A549 (cell line): Measurements from ENCODE around the gene TBC1D16. TPM values are rescaled to one million over a fixed set of nuclear protein-coding genes. Genes with fewer than 3 reads are reported as not detected.

Experiments used
- ATAC-seq, 2 experiments: fragments of 200-7000 bp in 1 of 2; fragments of >200 bp in 1 of 2; cut with Nextera tagmentation in 1 of 2; cut with Tn5 transposase in 1 of 2; 3 replicates each; pipeline versions ENCODE4 v1.8.0 to v1.9.1; 2018 to 2020; ENCODE audit warnings: mild to moderate bottlenecking in 1 of 2, moderate library complexity in 1 of 2
- CTCF ChIA-PET: fragments of 300-600 bp; sonication (Branson Sonifier 250); formaldehyde crosslinking; extraction: SDS; loops from one replicate; lab custom pipeline; 2021; ENCODE audit warnings: antibody characterized with exemption, inconsistent platforms; lab: Yijun Ruan, JAX
- POLR2A ChIA-PET: fragments of 350-600 bp; formaldehyde crosslinking; extraction: SDS; loops from one replicate; lab custom pipeline; 2021; ENCODE audit warnings: antibody characterized with exemption, inconsistent platforms; lab: Yijun Ruan, JAX
- DNase-seq, 2 experiments: peaks; one replicate each; pipeline versions ENCODE4 v3.0.0 to v3.0.0-alpha.2; 2011 to 2016; ENCODE audit warnings: low read depth in 1 of 2, low spot score in 1 of 2
- FAIRE-seq: peaks from 2 replicates; lab custom pipeline; 2011; peaks lifted over from hg19 to GRCh38; lab: Jason Lieb, UNC
- H3K27ac ChIP-seq, 2 experiments: fragments of >200 bp; sonication (Bioruptor Twin); formaldehyde crosslinking; 3 replicates each; pipeline ENCODE4 v1.5.1; 2016 to 2017
- H3K4me1 ChIP-seq: fragments of >200 bp; sonication (Bioruptor Twin); formaldehyde crosslinking; 3 replicates; pipeline ENCODE4 v1.6.1; 2016
- H3K4me2 ChIP-seq: fragments of >200 bp; sonication (Bioruptor Twin); formaldehyde crosslinking; 3 replicates; pipeline ENCODE4 v1.6.1; 2016
- H3K4me3 ChIP-seq: fragments of >200 bp; sonication (Bioruptor Twin); formaldehyde crosslinking; 3 replicates; pipeline ENCODE4 v1.5.1; 2016
- H3K9me3 ChIP-seq: fragments of >200 bp; sonication (Bioruptor Twin); formaldehyde crosslinking; 3 replicates; pipeline ENCODE4 v1.6.1; 2016
- BHLHE40 ChIP-seq: IDR thresholded peaks from 2 replicates; pipeline ENCODE4 v1.6.1; 2012; ENCODE audit warnings: low read depth, low read length, inconsistent platforms
- CHD4 ChIP-seq: fragments of 200-600 bp; sonication (generic); IDR thresholded peaks from 2 replicates; pipeline ENCODE4 v1.6.1; 2016; ENCODE audit warnings: antibody characterized with exemption, mild to moderate bottlenecking, borderline replicate concordance
- EHF ChIP-seq: fragments of 250-450 bp; sonication (Bioruptor Pico); IDR thresholded peaks from 2 replicates; pipeline ENCODE4 v1.5.0; 2020; ENCODE audit warnings: mild to moderate bottlenecking
- EHMT2 ChIP-seq: fragments of 200-600 bp; sonication (generic); IDR thresholded peaks from 2 replicates; pipeline ENCODE4 v1.6.1; 2016; ENCODE audit warnings: antibody characterized with exemption, low read depth, mild to moderate bottlenecking, moderate library complexity
- HOXA7 ChIP-seq: fragments of 250-450 bp; sonication (Bioruptor Pico); IDR thresholded peaks from 2 replicates; pipeline ENCODE4 v1.5.0; 2020; ENCODE audit warnings: mild to moderate bottlenecking, moderate library complexity
- HOXB13 ChIP-seq: fragments of 250-450 bp; sonication (Bioruptor Pico); IDR thresholded peaks from 2 replicates; pipeline ENCODE4 v1.5.0; 2020; ENCODE audit warnings: low read depth, mild to moderate bottlenecking, moderate library complexity
- HOXB5 ChIP-seq: fragments of 250-450 bp; sonication (Bioruptor Pico); IDR thresholded peaks from 2 replicates; pipeline ENCODE4 v1.5.0; 2020; ENCODE audit warnings: mild to moderate bottlenecking, moderate library complexity
- JUN ChIP-seq, 2 experiments: fragments of >200 bp; sonication (Bioruptor Twin); formaldehyde crosslinking; IDR thresholded peaks; 2 replicates in 1 of 2; 3 replicates in 1 of 2; pipeline ENCODE4 v1.6.1; 2016 to 2017
- KDM5A ChIP-seq: fragments of 200-600 bp; sonication (generic); IDR thresholded peaks from 2 replicates; pipeline ENCODE4 v1.6.1; 2016; ENCODE audit warnings: antibody characterized with exemption, mild to moderate bottlenecking
- MAFK ChIP-seq: fragments of 450-650 bp; IDR thresholded peaks from 2 replicates; pipeline ENCODE4 v1.6.1; 2014; ENCODE audit not compliant: partially characterized antibody
- MYC ChIP-seq: IDR thresholded peaks from 2 replicates; pipeline ENCODE4 v1.6.1; 2012; ENCODE audit warnings: mild to moderate bottlenecking, inconsistent platforms, low read length, improper control_type of control experiment, borderline replicate concordance
- NR3C1 ChIP-seq: fragments of >200 bp; sonication (Bioruptor Twin); formaldehyde crosslinking; IDR thresholded peaks from 3 replicates; pipeline ENCODE4 v1.6.1; 2017
- POLR2A ChIP-seq: IDR thresholded peaks from 2 replicates; pipeline ENCODE4 v1.6.1; 2012; ENCODE audit warnings: mild to moderate bottlenecking, low read length
- RAD21 ChIP-seq, 2 experiments: fragments of >200 bp in 1 of 2; sonication (Bioruptor Twin) in 1 of 2; formaldehyde crosslinking in 1 of 2; IDR thresholded peaks in 1 of 2; conservative IDR thresholded peaks in 1 of 2; 2 replicates in 1 of 2; 3 replicates in 1 of 2; pipeline ENCODE4 v1.6.1; 2012 to 2018; ENCODE audit warnings: inconsistent platforms in 1 of 2
- SREBF2 ChIP-seq: fragments of 450-650 bp; IDR thresholded peaks from 2 replicates; pipeline ENCODE4 v1.6.1; 2014; ENCODE audit warnings: mild to moderate bottlenecking, moderate library complexity
- TFCP2L1 ChIP-seq: fragments of 250-450 bp; sonication (Bioruptor Pico); IDR thresholded peaks from 2 replicates; pipeline ENCODE4 v1.5.0; 2021; ENCODE audit warnings: mild to moderate bottlenecking
- ZSCAN20 ChIP-seq: fragments of 250-450 bp; sonication (Bioruptor Pico); IDR thresholded peaks from 2 replicates; pipeline ENCODE4 v1.8.0; 2022; ENCODE audit warnings: mild to moderate bottlenecking, moderate library complexity
- WGBS: methylation state at CpG from one replicate; pipeline ENCODE4 v1.1.6; 2017; ENCODE audit errors: missing lambda C conversion rate; 5-methylcytosine and 5-hydroxymethylcytosine counted together
- polyA plus RNA-seq, 4 experiments: library from polyadenylated mRNA; depleted of rRNA in 3 of 4; stranded (reverse); fragments of >200 nt; fragmentation: RNase III in 1 of 4; extraction: RNeasy Plus Mini Kit Qiagen cat#74134 plus additional on column Dnase treatment in 1 of 4; gene quantifications; 2 replicates in 3 of 4; 3 replicates in 1 of 4; pipeline ENCODE4 v1.2.3, GENCODE V29; 2011 to 2017
- TF ChIP-seq, protein P1 (sequence below): fragments of >200 bp; sonication (Bioruptor Twin); formaldehyde crosslinking; IDR thresholded peaks from 3 replicates; pipeline ENCODE4 v1.5.1; 2016
- TF ChIP-seq, protein P2 (sequence below): fragments of 250-450 bp; sonication (Bioruptor Pico); IDR thresholded peaks from 2 replicates; pipeline ENCODE4 v1.5.0; 2021; ENCODE audit warnings: mild to moderate bottlenecking, moderate library complexity, borderline replicate concordance
- TF ChIP-seq, protein P3 (sequence below): IDR thresholded peaks from 2 replicates; pipeline ENCODE4 v1.6.1; 2012
- TF ChIP-seq, protein P4 (sequence below): IDR thresholded peaks from 2 replicates; pipeline ENCODE4 v1.6.1; 2012

TBC1D16 gene
- polyA plus RNA-seq, 2 of the 4 experiments (the other 2 are of a cell fraction): 8.9 to 12.5 TPM

DNA sequence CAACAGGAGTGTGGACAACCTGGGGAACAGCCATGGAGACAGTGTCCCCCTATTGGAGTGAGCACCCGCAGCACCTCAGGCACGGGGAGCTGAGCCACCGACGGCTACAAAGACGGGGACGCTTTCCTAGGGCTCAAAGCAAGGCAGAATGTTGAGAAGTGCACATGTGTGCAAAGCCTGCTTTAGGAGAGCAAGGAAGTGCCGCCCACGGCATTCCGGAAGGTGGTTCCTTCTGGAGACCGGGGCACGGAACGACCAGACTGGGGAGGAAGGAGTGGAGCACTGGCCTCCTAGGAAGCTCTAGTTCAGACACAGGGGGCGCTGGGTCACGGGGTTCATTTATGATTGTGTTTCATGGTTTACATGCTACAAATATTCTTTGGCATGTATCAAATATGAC is 52.2 kb downstream of the TBC1D16 start:
- Histone ChIP-seq H3K4me2 (no peak overlapping the region), H3K4me3 (no peak overlapping the region), H3K4me1 (peaks cover 32% of the 10 kb centered on the region), H3K27ac (no peak overlapping the region), H3K9me3 (no peaks in the 10 kb centered on the region)
- ATAC-seq: no peak
- POLR2A ChIA-PET: no interaction called here
- FAIRE-seq: no peak
- WGBS: 96% methylated on average over 14 of the region's 14 CpGs
- no peak for TF ChIP-seq HOXB5
- no peak for TF ChIP-seq POLR2A
- TF ChIP-seq CHD4: no peak
- TF ChIP-seq HOXB13: no peak
- no peak for TF ChIP-seq MYC
- TF ChIP-seq JUN (IDR thresholded peaks at IDR 0.05): no peak
- TF ChIP-seq, protein P1, sequence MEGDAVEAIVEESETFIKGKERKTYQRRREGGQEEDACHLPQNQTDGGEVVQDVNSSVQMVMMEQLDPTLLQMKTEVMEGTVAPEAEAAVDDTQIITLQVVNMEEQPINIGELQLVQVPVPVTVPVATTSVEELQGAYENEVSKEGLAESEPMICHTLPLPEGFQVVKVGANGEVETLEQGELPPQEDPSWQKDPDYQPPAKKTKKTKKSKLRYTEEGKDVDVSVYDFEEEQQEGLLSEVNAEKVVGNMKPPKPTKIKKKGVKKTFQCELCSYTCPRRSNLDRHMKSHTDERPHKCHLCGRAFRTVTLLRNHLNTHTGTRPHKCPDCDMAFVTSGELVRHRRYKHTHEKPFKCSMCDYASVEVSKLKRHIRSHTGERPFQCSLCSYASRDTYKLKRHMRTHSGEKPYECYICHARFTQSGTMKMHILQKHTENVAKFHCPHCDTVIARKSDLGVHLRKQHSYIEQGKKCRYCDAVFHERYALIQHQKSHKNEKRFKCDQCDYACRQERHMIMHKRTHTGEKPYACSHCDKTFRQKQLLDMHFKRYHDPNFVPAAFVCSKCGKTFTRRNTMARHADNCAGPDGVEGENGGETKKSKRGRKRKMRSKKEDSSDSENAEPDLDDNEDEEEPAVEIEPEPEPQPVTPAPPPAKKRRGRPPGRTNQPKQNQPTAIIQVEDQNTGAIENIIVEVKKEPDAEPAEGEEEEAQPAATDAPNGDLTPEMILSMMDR: no peak
- no peak for TF ChIP-seq MAFK
- TF ChIP-seq HOXA7 (CRISPR knock-in tag): no peak
- TF ChIP-seq BHLHE40: no peak
- TF ChIP-seq EHF: no peak
- CTCF ChIA-PET: interaction anchor here (0.5 to 6.4 kb wide), 9 partner anchors 8 to 1410 kb away, joined by 3 to 40 read pairs (median 4); no protein-coding TSS in a partner anchor
- no peak for DNase-seq

DNA sequence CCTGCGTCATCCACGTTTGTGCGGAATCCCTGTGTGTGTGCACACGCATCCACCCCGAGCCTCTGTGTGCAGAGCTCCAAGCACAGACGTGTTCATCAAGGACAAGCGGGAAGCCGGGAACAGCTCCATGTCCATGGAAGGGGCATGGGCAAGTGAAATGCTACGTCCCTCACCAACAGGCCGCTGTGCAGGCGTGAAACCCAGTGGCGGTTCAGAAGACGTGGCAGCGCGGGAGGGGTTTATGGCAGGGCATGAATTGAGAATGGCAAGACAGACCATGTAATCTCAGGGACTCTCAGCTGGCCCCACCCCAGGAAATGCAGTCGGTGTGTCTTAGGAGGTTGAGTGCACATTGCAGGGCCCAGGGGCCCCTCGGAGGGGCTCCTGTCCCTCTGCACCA is 52.7 kb downstream of the TBC1D16 start:
- TF ChIP-seq HOXB5 (no peak), TFCP2L1 (CRISPR knock-in tag) (no peak), SREBF2 (no peak), EHMT2 (no peak), ZSCAN20 (CRISPR knock-in tag) (no peak), NR3C1 (no peak), MYC (no peak), KDM5A (no peak), POLR2A (no peak), EHF (no peak), RAD21 (conservative IDR thresholded peaks at IDR 0.05 in 1 of 2, IDR thresholded peaks at IDR 0.05 in 1 of 2) (no peak)
- TF ChIP-seq, protein P2, sequence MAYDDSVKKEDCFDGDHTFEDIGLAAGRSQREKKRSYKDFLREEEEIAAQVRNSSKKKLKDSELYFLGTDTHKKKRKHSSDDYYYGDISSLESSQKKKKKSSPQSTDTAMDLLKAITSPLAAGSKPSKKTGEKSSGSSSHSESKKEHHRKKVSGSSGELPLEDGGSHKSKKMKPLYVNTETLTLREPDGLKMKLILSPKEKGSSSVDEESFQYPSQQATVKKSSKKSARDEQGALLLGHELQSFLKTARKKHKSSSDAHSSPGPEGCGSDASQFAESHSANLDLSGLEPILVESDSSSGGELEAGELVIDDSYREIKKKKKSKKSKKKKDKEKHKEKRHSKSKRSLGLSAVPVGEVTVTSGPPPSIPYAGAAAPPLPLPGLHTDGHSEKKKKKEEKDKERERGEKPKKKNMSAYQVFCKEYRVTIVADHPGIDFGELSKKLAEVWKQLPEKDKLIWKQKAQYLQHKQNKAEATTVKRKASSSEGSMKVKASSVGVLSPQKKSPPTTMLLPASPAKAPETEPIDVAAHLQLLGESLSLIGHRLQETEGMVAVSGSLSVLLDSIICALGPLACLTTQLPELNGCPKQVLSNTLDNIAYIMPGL (CRISPR knock-in tag): no peak
- TF ChIP-seq, protein P3, sequence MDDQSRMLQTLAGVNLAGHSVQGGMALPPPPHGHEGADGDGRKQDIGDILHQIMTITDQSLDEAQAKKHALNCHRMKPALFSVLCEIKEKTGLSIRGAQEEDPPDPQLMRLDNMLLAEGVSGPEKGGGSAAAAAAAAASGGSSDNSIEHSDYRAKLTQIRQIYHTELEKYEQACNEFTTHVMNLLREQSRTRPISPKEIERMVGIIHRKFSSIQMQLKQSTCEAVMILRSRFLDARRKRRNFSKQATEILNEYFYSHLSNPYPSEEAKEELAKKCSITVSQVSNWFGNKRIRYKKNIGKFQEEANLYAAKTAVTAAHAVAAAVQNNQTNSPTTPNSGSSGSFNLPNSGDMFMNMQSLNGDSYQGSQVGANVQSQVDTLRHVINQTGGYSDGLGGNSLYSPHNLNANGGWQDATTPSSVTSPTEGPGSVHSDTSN: no peak
- H3K9me3 ChIP-seq: no peaks in the 10 kb centered on the region
- no peak overlapping the region for H3K4me2 ChIP-seq
- 95% methylated on average over 17 of the region's 17 CpGs for WGBS
- no peak overlapping the region for H3K27ac ChIP-seq
- no peak overlapping the region for H3K4me3 ChIP-seq
- no peak for DNase-seq
- no peak for ATAC-seq
- POLR2A ChIA-PET: no interaction called here
- CTCF ChIA-PET: interaction anchor here (0.6 to 6.4 kb wide), 9 partner anchors 7 to 843 kb away, joined by 3 to 40 read pairs (median 4); no protein-coding TSS in a partner anchor
- H3K4me1 ChIP-seq: peaks cover 29% of the 10 kb centered on the region
- no peak for FAIRE-seq

DNA sequence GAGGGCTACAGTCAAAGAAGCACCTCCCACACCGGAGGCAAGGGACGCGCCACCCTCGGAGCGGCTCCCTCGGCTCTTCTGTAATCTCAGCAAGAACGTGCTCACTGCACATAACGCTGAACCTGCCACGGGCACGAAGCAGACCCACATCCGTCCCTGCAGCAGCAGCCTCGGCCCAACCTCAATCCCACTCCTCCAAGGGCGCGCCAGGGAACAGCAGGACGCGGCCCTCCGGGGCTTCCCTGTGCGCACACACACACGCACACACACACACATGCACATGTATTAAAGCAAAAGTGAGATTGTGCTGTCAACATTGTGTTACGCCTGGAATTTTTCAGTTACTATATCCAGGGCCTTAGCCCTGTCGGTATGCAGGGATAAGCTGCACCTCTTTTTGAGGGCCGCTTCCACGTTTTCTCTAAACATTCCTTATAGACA is 54.0 kb downstream of the TBC1D16 start:
- TF ChIP-seq, protein P4, sequence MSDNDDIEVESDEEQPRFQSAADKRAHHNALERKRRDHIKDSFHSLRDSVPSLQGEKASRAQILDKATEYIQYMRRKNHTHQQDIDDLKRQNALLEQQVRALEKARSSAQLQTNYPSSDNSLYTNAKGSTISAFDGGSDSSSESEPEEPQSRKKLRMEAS: no peak
- TF ChIP-seq, all 56 proteins: peak for 0
- no peak for DNase-seq
- no peak for FAIRE-seq
- ChIA-PET CTCF (interaction anchor here (0.8 to 2.2 kb wide), 7 partner anchors 16 to 240 kb away, joined by 3 to 9 read pairs (median 3); partner anchors contain the start of gene CBX4), POLR2A (interaction anchor here (0.7 kb wide), 1 partner anchor 347 kb away, joined by 4 read pairs; no protein-coding TSS in a partner anchor)
- no peak for ATAC-seq
- H3K4me3 ChIP-seq: no peak overlapping the region
- H3K27ac ChIP-seq: no peak overlapping the region
- peaks cover 16% of the 10 kb centered on the region for H3K4me1 ChIP-seq
- H3K4me2 ChIP-seq: no peak overlapping the region
- 95% methylated on average over 23 of the region's 23 CpGs for WGBS
- H3K9me3 ChIP-seq: no peaks in the 10 kb centered on the region
